Ovary (tissue), 3 donors: Measurements from ENCODE around the gene UST.

Source experiments
- CTCF ChIP-seq, 3 donors: fragments of 450-650 bp in 2 of 3; fragments of 200-600 bp in 1 of 3; IDR thresholded peaks; one replicate each; pipeline versions ENCODE4 v1.5.1 to v1.8.0; 2016 to 2022; ENCODE audit warnings: antibody characterized with exemption in 3 of 3, mild to moderate bottlenecking in 1 of 3
- EP300 ChIP-seq: sonication (generic); formaldehyde crosslinking; IDR thresholded peaks from one replicate; pipeline ENCODE4 v1.6.1; 2017; ENCODE audit warnings: antibody characterized with exemption
- POLR2A ChIP-seq: fragments of 450-650 bp; IDR thresholded peaks from one replicate; pipeline ENCODE4 v1.6.1; 2017; ENCODE audit warnings: antibody characterized with exemption, mild to moderate bottlenecking, moderate library complexity
- donor health status: DM: no; HTN: no; CAD: no.

DNA sequence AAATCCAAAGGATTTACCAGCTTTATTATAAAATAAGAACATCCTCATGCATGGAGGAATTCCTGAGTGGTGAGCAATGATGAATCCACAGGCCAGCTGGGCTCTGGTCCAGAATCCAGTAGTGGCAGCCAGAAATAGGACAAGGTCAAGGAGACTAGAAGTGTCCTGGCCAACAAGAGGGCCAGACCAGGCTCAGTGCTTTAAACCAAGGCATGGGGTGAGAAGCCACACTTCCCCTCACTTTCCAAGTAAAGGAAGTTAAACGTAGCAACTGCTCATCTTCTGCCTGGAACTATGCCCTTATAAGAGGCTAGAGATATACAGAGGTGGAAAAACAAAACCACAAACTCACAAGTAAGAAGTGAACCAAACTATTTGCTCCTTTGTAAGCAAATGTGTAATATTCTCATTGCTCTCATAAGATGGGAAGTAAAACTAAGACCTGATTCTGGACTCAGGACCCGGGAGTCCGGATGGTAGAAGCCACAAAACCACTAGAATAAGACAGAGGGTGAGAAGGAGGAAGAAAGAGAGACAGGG, 253.2 kb downstream of the UST start:
- TF ChIP-seq CTCF (IDR thresholded peaks at IDR 0.05): no peak
- no peak for TF ChIP-seq POLR2A
- TF ChIP-seq EP300: no peak
